KMS-11 (cell line): ENCODE results near the gene GALNT10.

Experiments used
- H2AFZ ChIP-seq: fragments of 200-600 bp; sonication (generic); 2 replicates; pipeline ENCODE4 v1.6.1; 2016; ENCODE audit warnings: antibody characterized with exemption, mixed run types, low read depth
- H3K27ac ChIP-seq: fragments of 200-600 bp; sonication (generic); 2 replicates; pipeline ENCODE4 v1.6.1; 2016; ENCODE audit warnings: mild to moderate bottlenecking, mixed run types
- H3K27me3 ChIP-seq: fragments of 200-600 bp; sonication (generic); 2 replicates; pipeline ENCODE4 v1.6.1; 2017; ENCODE audit warnings: mild to moderate bottlenecking, low read depth, mixed run types, moderate library complexity; ENCODE audit not compliant: insufficient read depth
- H3K36me3 ChIP-seq: fragments of 200-600 bp; sonication (generic); 2 replicates; pipeline ENCODE4 v1.6.1; 2017; ENCODE audit warnings: mild to moderate bottlenecking, mixed run types; ENCODE audit not compliant: insufficient read depth
- H3K4me1 ChIP-seq: fragments of 200-600 bp; sonication (generic); 2 replicates; pipeline ENCODE4 v1.6.1; 2016; ENCODE audit warnings: mild to moderate bottlenecking, low read depth, mixed run types; ENCODE audit not compliant: poor library complexity, severe bottlenecking
- H3K4me2 ChIP-seq: fragments of 200-600 bp; sonication (generic); 2 replicates; pipeline ENCODE4 v1.7.0; 2016; ENCODE audit warnings: mild to moderate bottlenecking, mixed run types
- H3K4me3 ChIP-seq: fragments of 200-600 bp; sonication (generic); IDR thresholded peaks from 2 replicates; pipeline ENCODE4 v1.6.1; 2017; ENCODE audit warnings: low read depth, low read length, mixed read lengths; ENCODE audit not compliant: insufficient read depth
- H3K79me2 ChIP-seq: fragments of 200-600 bp; sonication (generic); 2 replicates; pipeline ENCODE4 v1.6.1; 2016; ENCODE audit warnings: low read depth, mixed run types; ENCODE audit not compliant: insufficient read depth
- H3K9ac ChIP-seq: fragments of 200-600 bp; sonication (generic); 2 replicates; pipeline ENCODE4 v1.6.1; 2016; ENCODE audit warnings: mild to moderate bottlenecking, mixed run types
- H4K20me1 ChIP-seq: fragments of 200-600 bp; sonication (generic); 2 replicates; pipeline ENCODE4 v1.6.1; 2016; ENCODE audit warnings: mild to moderate bottlenecking, mixed run types; ENCODE audit not compliant: insufficient read depth
- TF ChIP-seq, protein P1 (sequence below): fragments of 200-600 bp; sonication (generic); conservative IDR thresholded peaks from 2 replicates; pipeline ENCODE4 v1.6.1; 2017; ENCODE audit warnings: low read depth, mild to moderate bottlenecking, antibody characterized with exemption, low read length, moderate library complexity, mixed read lengths

Gene GALNT10

DNA sequence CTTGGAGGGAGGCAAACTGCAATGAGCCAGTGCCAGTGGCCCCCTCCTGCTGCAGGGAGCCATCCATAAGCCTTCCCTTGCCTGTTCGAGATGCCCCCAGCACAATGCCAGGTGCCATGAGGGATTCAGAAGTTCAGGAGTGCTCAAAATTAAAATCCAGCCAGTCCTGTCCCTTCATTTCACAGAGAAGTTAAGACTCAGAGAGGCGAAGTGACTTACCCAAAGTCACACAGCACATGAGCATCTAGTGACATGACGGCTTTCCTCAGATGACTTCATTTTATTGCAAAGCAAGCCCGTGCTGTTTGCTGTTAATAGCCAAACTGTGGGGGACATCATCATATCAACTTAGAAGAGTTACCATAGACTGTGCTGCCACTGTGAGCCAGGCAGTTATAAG is 185.9 kb downstream of the GALNT10 start:
- no peaks in the 10 kb centered on the region for H3K27me3 ChIP-seq
- H3K79me2 ChIP-seq, result no peaks in the 10 kb centered on the region
- H3K4me2 ChIP-seq, result no peak overlapping the region
- no peaks in the 10 kb centered on the region for H3K36me3 ChIP-seq
- no peaks in the 10 kb centered on the region for H4K20me1 ChIP-seq
- H2AFZ ChIP-seq, result no peak overlapping the region
- no peaks in the 10 kb centered on the region for H3K4me1 ChIP-seq
- no peak overlapping the region for H3K9ac ChIP-seq
- TF ChIP-seq, protein P1, sequence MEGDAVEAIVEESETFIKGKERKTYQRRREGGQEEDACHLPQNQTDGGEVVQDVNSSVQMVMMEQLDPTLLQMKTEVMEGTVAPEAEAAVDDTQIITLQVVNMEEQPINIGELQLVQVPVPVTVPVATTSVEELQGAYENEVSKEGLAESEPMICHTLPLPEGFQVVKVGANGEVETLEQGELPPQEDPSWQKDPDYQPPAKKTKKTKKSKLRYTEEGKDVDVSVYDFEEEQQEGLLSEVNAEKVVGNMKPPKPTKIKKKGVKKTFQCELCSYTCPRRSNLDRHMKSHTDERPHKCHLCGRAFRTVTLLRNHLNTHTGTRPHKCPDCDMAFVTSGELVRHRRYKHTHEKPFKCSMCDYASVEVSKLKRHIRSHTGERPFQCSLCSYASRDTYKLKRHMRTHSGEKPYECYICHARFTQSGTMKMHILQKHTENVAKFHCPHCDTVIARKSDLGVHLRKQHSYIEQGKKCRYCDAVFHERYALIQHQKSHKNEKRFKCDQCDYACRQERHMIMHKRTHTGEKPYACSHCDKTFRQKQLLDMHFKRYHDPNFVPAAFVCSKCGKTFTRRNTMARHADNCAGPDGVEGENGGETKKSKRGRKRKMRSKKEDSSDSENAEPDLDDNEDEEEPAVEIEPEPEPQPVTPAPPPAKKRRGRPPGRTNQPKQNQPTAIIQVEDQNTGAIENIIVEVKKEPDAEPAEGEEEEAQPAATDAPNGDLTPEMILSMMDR, result no peak
- H3K27ac ChIP-seq, result no peak overlapping the region
- no peak overlapping the region for H3K4me3 ChIP-seq

DNA sequence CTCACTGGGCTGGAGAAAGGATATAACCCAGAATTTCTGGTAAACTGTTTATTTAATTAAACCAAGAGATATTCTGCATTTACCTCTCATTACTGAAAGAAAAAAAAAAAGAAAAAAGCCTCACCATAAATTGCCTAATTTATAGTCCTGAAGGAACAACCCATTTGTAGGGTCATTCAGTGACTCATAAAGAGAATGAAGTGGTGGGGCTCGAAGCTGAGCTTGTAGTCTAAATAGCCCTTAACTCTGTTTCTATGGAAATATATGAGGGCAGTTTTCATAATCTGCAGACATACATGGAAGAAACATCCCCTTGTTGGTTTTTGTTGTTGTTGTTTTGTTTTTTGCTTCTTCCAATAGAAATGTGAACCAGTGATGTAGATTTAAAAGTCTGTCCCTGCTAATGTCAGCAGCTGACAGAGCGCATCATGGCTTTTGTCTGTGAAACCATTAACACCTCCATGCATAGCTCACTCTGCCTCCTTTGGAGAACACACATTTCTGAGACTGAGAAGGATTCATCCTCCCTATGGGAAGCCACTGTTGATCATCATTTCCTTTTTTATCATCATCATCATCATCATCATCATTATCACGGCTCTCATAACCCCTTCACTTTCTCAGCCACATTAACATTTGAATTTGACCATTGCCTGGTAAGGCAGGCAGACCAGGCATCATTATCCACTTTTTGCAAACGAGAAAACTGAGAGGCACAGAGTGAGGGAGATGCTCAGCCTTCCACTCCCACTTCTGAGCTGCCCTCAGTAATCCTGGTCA is 187.4 kb downstream of the GALNT10 start:
- Histone ChIP-seq H3K4me1 (no peaks in the 10 kb centered on the region), H3K36me3 (no peaks in the 10 kb centered on the region), H3K4me2 (no peak overlapping the region), H3K27me3 (no peaks in the 10 kb centered on the region), H3K4me3 (no peak overlapping the region), H2AFZ (no peak overlapping the region), H4K20me1 (no peaks in the 10 kb centered on the region), H3K9ac (no peak overlapping the region), H3K27ac (no peak overlapping the region), H3K79me2 (no peaks in the 10 kb centered on the region)
- TF ChIP-seq, protein P1, result no peak

- Histone ChIP-seq H3K79me2 (no peaks in the 10 kb centered on the region), H2AFZ (no peak overlapping the region), H3K27me3 (no peaks in the 10 kb centered on the region), H3K27ac (no peak overlapping the region), H3K9ac (no peak overlapping the region), H3K4me2 (no peak overlapping the region), H3K4me1 (no peaks in the 10 kb centered on the region), H3K36me3 (no peaks in the 10 kb centered on the region), H3K4me3 (no peak overlapping the region), H4K20me1 (no peaks in the 10 kb centered on the region)
- TF ChIP-seq, protein P1, result no peak
Measured at GRCh38 chr5:154380263-154380662, 189.7 kb downstream of the GALNT10 start.

- Histone ChIP-seq H3K4me2 (no peak overlapping the region), H3K9ac (no peak overlapping the region)
Measured at GRCh38 chr5:154384480-154385235, 194.1 kb downstream of the GALNT10 start.

More at GRCh38 chr5:154384480-154385235, 194.1 kb downstream of the GALNT10 start:
- no peak overlapping the region for H3K27ac ChIP-seq
- no peak overlapping the region for H2AFZ ChIP-seq
- H3K4me3 ChIP-seq, result no peak overlapping the region
- no peaks in the 10 kb centered on the region for H3K27me3 ChIP-seq
- H3K4me1 ChIP-seq, result no peaks in the 10 kb centered on the region
- no peaks in the 10 kb centered on the region for H3K79me2 ChIP-seq
- H4K20me1 ChIP-seq, result no peaks in the 10 kb centered on the region
- no peaks in the 10 kb centered on the region for H3K36me3 ChIP-seq
- TF ChIP-seq, protein P1, result no peak
